Left forelimb (tissue), 1 donor: ENCODE data around the gene SPDEF.
A peak's percentile ranks its signal among the peaks of the same experiment; 100 is the strongest.

Source experiments
- DNase-seq: peaks from one replicate; pipeline ENCODE4 v3.0.0-alpha.2; 2018; ENCODE audit warnings: low spot score

The SPDEF gene

GRCh38 chr6:34527751-34528670 is 28.1 kb downstream of the SPDEF start:
- DNase-seq = no peak

GRCh38 chr6:34526992-34527728 is 29.0 kb downstream of the SPDEF start:
- peak; percentile 93 for DNase-seq

- DNase-seq = no peak
Measured at GRCh38 chr6:34526241-34526972, 29.7 kb downstream of the SPDEF start.

GRCh38 chr6:34525431-34526175 is 30.5 kb downstream of the SPDEF start:
- no peak for DNase-seq

- no peak for DNase-seq
Measured at GRCh38 chr6:34524971-34525370, 31.2 kb downstream of the SPDEF start.

- DNase-seq = no peak
Measured at GRCh38 chr6:34524499-34524898, 31.6 kb downstream of the SPDEF start.

DNA sequence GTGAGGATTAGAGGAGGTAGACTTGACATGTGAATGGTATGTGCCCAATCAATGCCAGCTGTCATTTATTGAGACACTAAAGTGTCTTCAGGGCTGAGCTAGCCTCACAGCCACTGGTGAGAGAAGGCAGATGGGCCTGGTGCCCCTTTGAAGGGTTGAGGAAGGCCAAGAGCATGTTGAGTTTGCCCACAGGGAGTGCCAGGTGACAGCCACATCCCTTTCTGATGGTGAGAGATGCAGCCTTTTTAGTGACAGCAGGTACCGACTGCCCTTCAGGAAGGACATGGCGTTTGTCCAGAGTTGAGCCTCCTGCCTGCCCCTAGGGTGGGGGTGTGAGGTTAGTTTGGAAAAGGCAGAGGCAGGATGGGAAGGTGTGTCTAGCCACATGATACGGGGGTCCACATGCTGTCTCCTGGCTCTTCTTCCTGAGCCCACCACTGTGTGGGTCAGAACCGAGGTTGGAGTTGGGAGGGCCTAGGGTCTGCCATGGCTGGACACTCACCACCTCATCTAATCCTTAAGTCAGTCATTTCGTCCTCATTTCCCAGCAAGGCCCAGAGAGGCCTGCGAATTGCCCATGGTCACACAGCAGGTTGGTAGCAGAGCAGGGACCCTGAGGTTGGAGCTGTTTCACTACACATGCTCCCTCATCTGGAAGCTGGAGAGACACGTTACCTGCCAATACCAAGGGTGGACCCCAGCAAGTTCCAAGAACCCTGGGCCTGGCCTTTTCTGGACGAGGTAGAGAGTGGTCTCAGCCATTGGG is 32.5 kb downstream of the SPDEF start:
- DNase-seq = no peak

DNA sequence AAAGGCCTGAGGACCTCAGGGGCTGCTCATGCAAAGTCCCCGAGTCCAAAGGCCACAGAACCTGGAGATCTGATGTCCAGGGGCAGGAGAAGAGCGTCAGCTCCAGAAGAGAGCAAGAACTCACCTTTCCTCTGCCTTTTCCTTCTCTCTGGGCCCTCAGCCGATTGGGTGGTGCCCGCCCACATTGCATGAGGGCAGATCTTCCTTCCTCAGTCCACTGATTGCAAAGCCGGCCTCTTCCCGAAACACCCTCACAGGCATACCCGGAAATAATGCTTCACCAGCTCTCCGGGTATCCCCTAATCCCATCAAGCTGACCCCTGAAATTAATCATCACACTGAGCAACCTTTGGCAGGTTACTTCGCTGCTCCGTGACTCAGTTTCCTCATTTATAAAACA is 33.4 kb downstream of the SPDEF start:
- DNase-seq = no peak

DNA sequence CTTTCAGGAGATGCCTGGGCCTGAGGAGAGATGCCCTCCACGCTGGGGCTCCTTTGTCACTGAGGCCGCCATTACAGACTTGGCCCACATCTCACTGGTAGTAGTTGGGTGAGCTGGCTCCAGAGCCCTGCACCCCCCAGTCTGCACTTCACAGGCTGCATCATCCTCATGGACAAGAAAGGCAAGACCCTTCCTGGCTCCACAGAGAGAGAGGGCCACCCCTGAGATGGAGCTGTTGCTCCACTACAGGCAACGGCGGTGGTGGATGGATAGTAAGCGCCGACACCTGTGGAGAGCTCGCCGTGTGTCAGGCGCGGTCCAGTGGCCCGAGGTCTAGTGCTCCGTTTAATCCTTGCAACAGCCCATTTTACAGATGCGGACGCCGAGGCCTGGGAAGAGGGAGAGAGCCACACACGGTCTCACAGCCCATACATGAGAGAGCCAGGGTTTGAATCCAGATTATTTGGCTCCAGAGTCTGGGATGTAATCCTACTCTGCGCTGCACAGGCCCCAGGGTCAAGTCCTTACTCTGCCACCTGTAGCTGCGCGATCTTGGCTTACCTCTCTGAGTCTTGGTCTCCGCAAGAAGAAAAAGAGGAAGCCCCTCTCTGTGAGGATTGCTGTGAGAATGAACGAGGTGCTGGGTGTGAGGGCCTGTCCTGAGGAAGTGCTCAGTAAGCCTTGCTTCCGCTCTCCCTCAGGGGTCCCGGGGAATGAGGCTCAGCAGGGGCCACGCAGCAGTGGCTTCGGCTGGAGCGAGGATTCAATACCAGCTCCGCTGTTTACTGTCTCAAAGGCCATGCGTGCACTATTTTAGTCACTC is 34.5 kb downstream of the SPDEF start:
- DNase-seq = no peak

DNA sequence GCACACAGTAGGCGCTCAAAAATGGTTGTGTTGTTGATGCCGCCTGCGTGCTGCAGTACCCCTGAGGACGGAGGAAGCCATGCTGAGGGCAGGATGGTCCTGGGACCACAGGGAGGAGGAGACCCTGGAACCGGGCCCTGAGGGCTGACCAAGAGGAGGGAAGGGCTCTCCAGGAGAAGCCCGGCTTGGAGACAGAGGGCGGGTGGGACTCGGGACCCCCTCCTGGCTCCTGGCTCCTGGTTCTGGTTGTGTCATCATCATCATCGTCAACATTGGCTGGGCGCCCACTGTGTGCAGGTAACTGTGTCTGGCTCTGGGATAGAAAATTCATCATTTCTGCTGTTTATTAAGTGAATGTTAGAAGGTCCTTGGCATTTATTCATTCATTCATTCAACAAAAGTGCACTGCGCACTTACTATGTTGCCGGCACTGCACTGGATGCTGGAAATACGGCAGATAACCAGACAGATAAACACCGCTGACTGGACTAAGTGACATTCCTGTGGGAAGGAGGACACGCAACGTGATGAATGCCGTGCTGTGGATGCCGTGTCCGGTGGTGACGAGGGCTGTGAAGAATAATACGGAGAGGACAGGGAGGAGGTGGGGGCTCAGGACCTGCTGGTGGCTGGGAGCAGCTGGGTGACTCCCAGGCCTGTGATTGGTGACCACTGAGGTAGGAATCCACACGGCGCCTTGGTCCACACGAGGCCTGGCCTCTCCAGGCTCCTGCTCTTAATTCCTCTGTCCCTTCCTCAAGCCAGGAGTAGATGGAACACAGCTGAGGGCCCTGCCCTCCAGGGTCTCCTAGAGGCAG is 35.3 kb downstream of the SPDEF start:
- no peak for DNase-seq

GRCh38 chr6:34519971-34520644 is 36.0 kb downstream of the SPDEF start:
- DNase-seq = no peak

GRCh38 chr6:34518669-34519365 is 37.3 kb downstream of the SPDEF start:
- DNase-seq = no peak

- no peak for DNase-seq
Measured at GRCh38 chr6:34517966-34518365, 38.2 kb downstream of the SPDEF start.

DNA sequence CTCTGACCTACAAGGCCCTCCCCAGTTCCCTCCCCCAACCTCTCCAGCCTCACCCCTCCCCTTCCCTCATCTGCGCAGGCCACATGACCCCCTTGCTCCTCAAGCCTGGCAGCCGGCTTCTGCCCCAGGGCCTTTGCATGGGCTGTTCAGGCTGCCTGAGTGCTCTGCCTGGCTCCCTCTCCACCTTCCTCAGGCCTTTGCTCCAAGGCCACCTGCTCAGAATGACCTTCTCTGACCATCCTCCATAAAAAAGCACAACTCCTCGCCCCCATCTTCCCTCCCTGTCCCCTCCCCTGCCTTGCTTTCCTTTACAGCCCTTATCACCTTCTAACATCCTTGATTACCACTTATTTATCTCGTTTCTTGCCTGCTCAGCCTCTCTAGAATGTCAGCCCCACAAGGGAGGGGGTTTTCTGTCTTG is 38.7 kb downstream of the SPDEF start:
- no peak for DNase-seq

DNA sequence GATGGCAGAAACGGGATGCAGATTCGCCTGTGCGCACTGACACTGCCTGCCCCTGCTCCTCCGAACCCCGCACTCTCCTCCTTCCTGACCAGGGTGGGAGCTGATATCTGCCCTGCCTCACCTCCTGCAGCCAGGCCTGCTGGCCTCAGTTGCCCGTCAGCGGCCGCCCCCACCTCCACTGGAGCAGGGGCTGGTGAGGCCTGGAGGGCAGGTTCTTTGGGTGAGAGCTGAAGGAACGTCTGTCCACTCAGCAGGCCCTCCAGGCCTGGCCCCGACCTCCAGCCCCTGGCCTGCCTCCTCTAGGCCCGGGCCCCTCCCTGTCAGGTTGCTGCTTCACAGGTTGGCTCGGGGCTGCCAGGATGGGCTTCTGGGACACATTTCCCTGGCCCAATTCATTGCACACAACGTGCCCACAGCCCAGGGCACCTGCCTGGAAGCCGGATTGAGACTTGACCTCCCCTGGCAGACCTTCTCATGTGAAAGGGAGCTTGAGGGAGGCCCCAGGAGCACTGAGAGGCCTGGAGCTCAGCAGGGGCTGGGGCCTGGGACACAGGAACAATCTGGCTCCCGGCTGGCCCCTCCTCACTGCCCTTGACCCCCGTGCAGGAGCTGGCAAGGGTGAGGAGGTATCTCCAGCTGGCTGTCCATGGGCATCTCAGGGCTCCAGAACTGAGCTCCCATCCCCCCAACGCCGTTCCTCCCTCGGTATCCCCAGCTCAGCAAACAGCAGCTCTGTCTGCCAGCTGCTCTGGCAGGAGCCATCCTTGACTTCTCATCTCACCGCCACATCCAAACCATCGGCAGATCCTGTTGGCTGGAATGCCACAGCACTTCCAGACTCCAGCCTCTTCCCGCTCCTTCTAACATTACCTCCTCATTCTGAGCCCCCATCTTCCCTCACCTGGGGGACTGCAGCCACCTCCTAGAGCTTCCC is 39.5 kb downstream of the SPDEF start:
- no peak for DNase-seq

- no peak for DNase-seq
Measured at GRCh38 chr6:34515473-34516387, 40.4 kb downstream of the SPDEF start.
